SK-N-SH treated with all-trans-retinoic acid at 6 μM for 48 hours (cell line): ENCODE measurements around the gene GJA8.

Source experiments
- ATAC-seq: fragments of 200-7000 bp; cut with Tn5 transposase; 3 replicates; pipeline ENCODE4 v1.9.1; 2020; ENCODE audit warnings: mild to moderate bottlenecking, moderate library complexity
- BACH2 ChIP-seq: fragments of 250-450 bp; sonication (Bioruptor Pico); IDR thresholded peaks from 2 replicates; pipeline ENCODE4 v1.9.0; 2021; ENCODE audit warnings: mild to moderate bottlenecking, borderline replicate concordance
- CREB5 ChIP-seq: fragments of 250-450 bp; sonication (Bioruptor Pico); IDR thresholded peaks from 2 replicates; pipeline ENCODE4 v1.5.1; 2020; ENCODE audit warnings: low read depth, mild to moderate bottlenecking, moderate library complexity
- CSDC2 ChIP-seq: fragments of 250-450 bp; sonication (Bioruptor Pico); IDR thresholded peaks from 2 replicates; pipeline ENCODE4 v1.5.0; 2020; ENCODE audit warnings: mild to moderate bottlenecking, moderate library complexity
- CSRNP3 ChIP-seq: fragments of 250-450 bp; sonication (Bioruptor Pico); IDR thresholded peaks from 2 replicates; pipeline ENCODE4 v1.5.1; 2021; ENCODE audit warnings: mild to moderate bottlenecking, moderate library complexity
- ESRRG ChIP-seq: fragments of 250-450 bp; sonication (Bioruptor Pico); IDR thresholded peaks from 2 replicates; pipeline ENCODE4 v1.6.1; 2021; ENCODE audit warnings: mild to moderate bottlenecking
- GLIS3 ChIP-seq: fragments of 250-450 bp; sonication (Bioruptor Pico); IDR thresholded peaks from 2 replicates; pipeline ENCODE4 v1.5.0; 2020; ENCODE audit warnings: mild to moderate bottlenecking, moderate library complexity
- ISL1 ChIP-seq: fragments of 250-450 bp; sonication (Bioruptor Pico); IDR thresholded peaks from 2 replicates; pipeline ENCODE4 v2.1.2; 2022; ENCODE audit warnings: mild to moderate bottlenecking, moderate library complexity
- OSR1 ChIP-seq: fragments of 250-450 bp; sonication (Bioruptor Pico); IDR thresholded peaks from 2 replicates; pipeline ENCODE4 v1.8.0; 2022; ENCODE audit warnings: moderate library complexity, mild to moderate bottlenecking, inconsistent platforms
- POU6F1 ChIP-seq: fragments of 250-450 bp; sonication (Bioruptor Pico); IDR thresholded peaks from 2 replicates; pipeline ENCODE4 v1.8.0; 2021; ENCODE audit warnings: low read depth, mild to moderate bottlenecking, moderate library complexity, borderline replicate concordance
- PPARA ChIP-seq: fragments of 250-450 bp; sonication (Bioruptor Pico); IDR thresholded peaks from 2 replicates; pipeline ENCODE4 v1.5.0; 2020; ENCODE audit warnings: mild to moderate bottlenecking, borderline replicate concordance
- RARB ChIP-seq: fragments of 250-450 bp; sonication (Bioruptor Pico); IDR thresholded peaks from 2 replicates; pipeline ENCODE4 v1.8.0; 2021; ENCODE audit warnings: mild to moderate bottlenecking, moderate library complexity
- SNAI2 ChIP-seq: fragments of 250-450 bp; sonication (Bioruptor Pico); IDR thresholded peaks from 2 replicates; pipeline ENCODE4 v1.5.0; 2020; ENCODE audit warnings: mild to moderate bottlenecking, moderate library complexity
- TOX ChIP-seq: fragments of 250-450 bp; sonication (Bioruptor Pico); IDR thresholded peaks from 2 replicates; pipeline ENCODE4 v1.8.0; 2021; ENCODE audit warnings: mild to moderate bottlenecking, moderate library complexity, borderline replicate concordance
- ZC3H10 ChIP-seq: fragments of 250-450 bp; sonication (Bioruptor Pico); IDR thresholded peaks from 2 replicates; pipeline ENCODE4 v1.5.1; 2021; ENCODE audit warnings: mild to moderate bottlenecking, moderate library complexity
- ZFP3 ChIP-seq: fragments of 250-450 bp; sonication (Bioruptor Pico); IDR thresholded peaks from 2 replicates; pipeline ENCODE4 v1.5.0; 2020; ENCODE audit warnings: mild to moderate bottlenecking, moderate library complexity
- ZNF565 ChIP-seq: fragments of 450-650 bp; formaldehyde crosslinking; conservative IDR thresholded peaks from 2 replicates; pipeline ENCODE4 v1.5.0; 2020; ENCODE audit warnings: low read depth, mild to moderate bottlenecking, moderate library complexity
- ZNF70 ChIP-seq: fragments of 450-650 bp; formaldehyde crosslinking; IDR thresholded peaks from 2 replicates; pipeline ENCODE4 v1.5.0; 2020; ENCODE audit warnings: mild to moderate bottlenecking, moderate library complexity
- ZNF8 ChIP-seq: fragments of 450-650 bp; formaldehyde crosslinking; IDR thresholded peaks from 2 replicates; pipeline ENCODE4 v1.5.0; 2020; ENCODE audit warnings: mild to moderate bottlenecking, moderate library complexity
- TF ChIP-seq, protein P1 (sequence below): fragments of 250-450 bp; sonication (Bioruptor Pico); IDR thresholded peaks from 2 replicates; pipeline ENCODE4 v1.8.0; 2020; ENCODE audit warnings: mild to moderate bottlenecking, moderate library complexity, borderline replicate concordance
- TF ChIP-seq, protein P2 (sequence below): fragments of 250-450 bp; sonication (Bioruptor Pico); IDR thresholded peaks from 2 replicates; pipeline ENCODE4 v1.5.0; 2020; ENCODE audit warnings: mild to moderate bottlenecking, moderate library complexity

Gene GJA8

GRCh38 chr1:147878022-147878421, 24.6 kb upstream of the GJA8 start:
- TF ChIP-seq ZNF565, result no peak
- no peak for TF ChIP-seq CREB5 (CRISPR knock-in tag)
- TF ChIP-seq OSR1, result no peak
- TF ChIP-seq ZNF70, result no peak
- TF ChIP-seq, protein P1, sequence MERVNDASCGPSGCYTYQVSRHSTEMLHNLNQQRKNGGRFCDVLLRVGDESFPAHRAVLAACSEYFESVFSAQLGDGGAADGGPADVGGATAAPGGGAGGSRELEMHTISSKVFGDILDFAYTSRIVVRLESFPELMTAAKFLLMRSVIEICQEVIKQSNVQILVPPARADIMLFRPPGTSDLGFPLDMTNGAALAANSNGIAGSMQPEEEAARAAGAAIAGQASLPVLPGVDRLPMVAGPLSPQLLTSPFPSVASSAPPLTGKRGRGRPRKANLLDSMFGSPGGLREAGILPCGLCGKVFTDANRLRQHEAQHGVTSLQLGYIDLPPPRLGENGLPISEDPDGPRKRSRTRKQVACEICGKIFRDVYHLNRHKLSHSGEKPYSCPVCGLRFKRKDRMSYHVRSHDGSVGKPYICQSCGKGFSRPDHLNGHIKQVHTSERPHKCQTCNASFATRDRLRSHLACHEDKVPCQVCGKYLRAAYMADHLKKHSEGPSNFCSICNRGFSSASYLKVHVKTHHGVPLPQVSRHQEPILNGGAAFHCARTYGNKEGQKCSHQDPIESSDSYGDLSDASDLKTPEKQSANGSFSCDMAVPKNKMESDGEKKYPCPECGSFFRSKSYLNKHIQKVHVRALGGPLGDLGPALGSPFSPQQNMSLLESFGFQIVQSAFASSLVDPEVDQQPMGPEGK (CRISPR knock-in tag), result no peak
- no peak for TF ChIP-seq ZC3H10 (CRISPR knock-in tag)
- no peak for TF ChIP-seq ZFP3 (CRISPR knock-in tag)
- no peak for TF ChIP-seq GLIS3
- TF ChIP-seq CSDC2, result no peak
- TF ChIP-seq CSRNP3 (CRISPR knock-in tag), result no peak
- TF ChIP-seq ZNF8 (CRISPR knock-in tag), result no peak
- no peak for TF ChIP-seq POU6F1 (CRISPR knock-in tag)
- no peak for TF ChIP-seq RARB (CRISPR knock-in tag)
- no peak for TF ChIP-seq SNAI2 (CRISPR knock-in tag)
- TF ChIP-seq ISL1, result no peak
- no peak for TF ChIP-seq TOX (CRISPR knock-in tag)
- no peak for TF ChIP-seq ESRRG (CRISPR knock-in tag)
- no peak for TF ChIP-seq BACH2 (CRISPR knock-in tag)
- no peak for ATAC-seq

DNA sequence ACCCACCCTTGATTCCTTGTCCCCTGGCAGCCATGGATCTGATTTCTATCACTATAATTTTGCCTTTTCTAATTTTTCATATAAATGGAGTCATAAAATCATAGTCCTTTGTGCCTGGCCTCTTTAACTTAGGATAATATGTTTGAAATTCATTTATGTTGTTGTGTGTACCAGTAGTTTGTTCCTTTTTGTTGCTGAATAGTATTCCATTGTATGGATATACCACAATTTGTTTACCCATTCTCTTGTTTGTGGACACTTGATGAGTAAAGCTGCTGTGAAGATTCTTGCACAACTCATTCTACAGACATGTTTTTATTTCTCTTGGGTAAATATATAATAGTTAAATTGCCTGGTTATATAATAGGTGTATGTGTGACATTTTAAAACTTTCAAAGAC, 22.7 kb upstream of the GJA8 start:
- no peak for ATAC-seq
- TF ChIP-seq, protein P2, sequence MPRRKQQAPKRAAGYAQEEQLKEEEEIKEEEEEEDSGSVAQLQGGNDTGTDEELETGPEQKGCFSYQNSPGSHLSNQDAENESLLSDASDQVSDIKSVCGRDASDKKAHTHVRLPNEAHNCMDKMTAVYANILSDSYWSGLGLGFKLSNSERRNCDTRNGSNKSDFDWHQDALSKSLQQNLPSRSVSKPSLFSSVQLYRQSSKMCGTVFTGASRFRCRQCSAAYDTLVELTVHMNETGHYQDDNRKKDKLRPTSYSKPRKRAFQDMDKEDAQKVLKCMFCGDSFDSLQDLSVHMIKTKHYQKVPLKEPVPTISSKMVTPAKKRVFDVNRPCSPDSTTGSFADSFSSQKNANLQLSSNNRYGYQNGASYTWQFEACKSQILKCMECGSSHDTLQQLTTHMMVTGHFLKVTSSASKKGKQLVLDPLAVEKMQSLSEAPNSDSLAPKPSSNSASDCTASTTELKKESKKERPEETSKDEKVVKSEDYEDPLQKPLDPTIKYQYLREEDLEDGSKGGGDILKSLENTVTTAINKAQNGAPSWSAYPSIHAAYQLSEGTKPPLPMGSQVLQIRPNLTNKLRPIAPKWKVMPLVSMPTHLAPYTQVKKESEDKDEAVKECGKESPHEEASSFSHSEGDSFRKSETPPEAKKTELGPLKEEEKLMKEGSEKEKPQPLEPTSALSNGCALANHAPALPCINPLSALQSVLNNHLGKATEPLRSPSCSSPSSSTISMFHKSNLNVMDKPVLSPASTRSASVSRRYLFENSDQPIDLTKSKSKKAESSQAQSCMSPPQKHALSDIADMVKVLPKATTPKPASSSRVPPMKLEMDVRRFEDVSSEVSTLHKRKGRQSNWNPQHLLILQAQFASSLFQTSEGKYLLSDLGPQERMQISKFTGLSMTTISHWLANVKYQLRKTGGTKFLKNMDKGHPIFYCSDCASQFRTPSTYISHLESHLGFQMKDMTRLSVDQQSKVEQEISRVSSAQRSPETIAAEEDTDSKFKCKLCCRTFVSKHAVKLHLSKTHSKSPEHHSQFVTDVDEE (CRISPR knock-in tag), result no peak
- TF ChIP-seq ZNF8 (CRISPR knock-in tag), result peak; percentile 88
- TF ChIP-seq ZFP3 (CRISPR knock-in tag), result no peak
- TF ChIP-seq RARB (CRISPR knock-in tag), result no peak
- TF ChIP-seq TOX (CRISPR knock-in tag), result no peak
- TF ChIP-seq BACH2 (CRISPR knock-in tag), result no peak
- TF ChIP-seq, all 23 proteins: peak for 1

DNA sequence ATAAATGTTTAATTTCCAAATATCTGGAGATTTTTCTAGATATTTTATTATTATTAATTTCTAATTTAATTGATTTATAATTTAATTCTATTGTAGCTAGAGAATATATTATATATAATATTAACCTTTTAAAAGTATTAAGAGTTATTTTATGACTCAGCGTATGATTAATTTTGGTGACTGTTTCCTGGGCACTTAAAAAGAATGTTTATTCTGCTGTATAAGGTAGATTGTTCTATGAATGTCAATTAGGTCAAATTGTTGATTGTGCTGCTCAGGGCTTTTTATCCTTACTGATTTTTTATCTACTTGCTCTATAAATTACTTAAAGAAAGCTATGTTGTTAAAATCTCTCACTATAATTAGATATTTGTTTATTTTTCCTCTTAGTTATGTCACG, 20.1 kb upstream of the GJA8 start:
- no peak for ATAC-seq
- no peak for TF ChIP-seq PPARA (CRISPR knock-in tag)
- no peak for TF ChIP-seq ZFP3 (CRISPR knock-in tag)
- no peak for TF ChIP-seq BACH2 (CRISPR knock-in tag)
- TF ChIP-seq TOX (CRISPR knock-in tag), result no peak
- no peak for TF ChIP-seq CSRNP3 (CRISPR knock-in tag)
- TF ChIP-seq ZNF565, result no peak
